HG02623 (cell line): ENCODE measurements around the gene TRIP13.
"Not testable (repeated sequence)": the region's sequence is repeated elsewhere in the genome, so short reads cannot be mapped to it uniquely, and the experiment has no call there.

Source experiments
- ATAC-seq: cut with Tn5 transposase; IDR thresholded peaks from one replicate; pipeline ENCODE4 v1.9.1; 2021; ENCODE audit warnings: moderate library complexity; ENCODE audit not compliant: unreplicated experiment

The TRIP13 gene, protein sequence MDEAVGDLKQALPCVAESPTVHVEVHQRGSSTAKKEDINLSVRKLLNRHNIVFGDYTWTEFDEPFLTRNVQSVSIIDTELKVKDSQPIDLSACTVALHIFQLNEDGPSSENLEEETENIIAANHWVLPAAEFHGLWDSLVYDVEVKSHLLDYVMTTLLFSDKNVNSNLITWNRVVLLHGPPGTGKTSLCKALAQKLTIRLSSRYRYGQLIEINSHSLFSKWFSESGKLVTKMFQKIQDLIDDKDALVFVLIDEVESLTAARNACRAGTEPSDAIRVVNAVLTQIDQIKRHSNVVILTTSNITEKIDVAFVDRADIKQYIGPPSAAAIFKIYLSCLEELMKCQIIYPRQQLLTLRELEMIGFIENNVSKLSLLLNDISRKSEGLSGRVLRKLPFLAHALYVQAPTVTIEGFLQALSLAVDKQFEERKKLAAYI

DNA sequence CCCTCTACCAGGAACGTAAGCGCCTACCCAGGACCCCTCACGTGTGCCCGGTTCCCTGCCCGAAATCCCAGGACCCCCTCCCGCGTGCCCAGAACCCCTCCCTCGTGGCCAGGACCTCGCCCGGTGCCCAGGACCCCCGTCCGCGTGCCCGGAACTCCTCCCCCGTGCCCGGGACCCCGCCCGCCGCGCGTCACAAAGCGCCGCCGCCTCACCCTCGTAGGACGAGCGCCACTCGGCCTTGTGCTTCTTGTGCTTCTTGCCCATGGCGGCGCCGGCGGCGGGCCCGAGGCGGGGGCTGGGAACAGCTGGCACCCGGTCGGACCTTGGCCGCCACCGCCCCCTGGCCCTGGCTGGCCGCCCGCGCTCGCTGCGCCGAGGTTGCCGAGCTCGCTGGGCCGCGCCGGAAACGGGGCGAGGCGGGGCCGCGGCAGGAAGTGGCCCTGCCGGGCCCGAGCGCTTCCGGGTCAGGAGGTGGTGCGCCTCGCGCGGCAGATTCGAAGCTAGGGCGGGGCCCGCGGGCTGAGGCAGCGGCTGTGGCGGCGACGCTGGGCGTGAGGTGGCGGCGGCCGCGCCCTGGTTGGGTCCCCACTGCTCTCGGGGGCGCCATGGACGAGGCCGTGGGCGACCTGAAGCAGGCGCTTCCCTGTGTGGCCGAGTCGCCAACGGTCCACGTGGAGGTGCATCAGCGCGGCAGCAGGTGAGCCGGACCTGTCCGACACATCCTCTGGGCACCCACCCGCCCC is at the start of gene TRIP13, which contains the start of gene BRD9:
TSS of gene TRIP13 (plus strand) at position 491 of the 743 bp plus-strand sequence. CDS start at position 606, 115 bp downstream.
TSS of gene BRD9 (minus strand) at position 408 of the 743 bp plus-strand sequence. CDS start at position 264, 144 bp downstream.
- peak; percentile 93 for ATAC-seq

DNA sequence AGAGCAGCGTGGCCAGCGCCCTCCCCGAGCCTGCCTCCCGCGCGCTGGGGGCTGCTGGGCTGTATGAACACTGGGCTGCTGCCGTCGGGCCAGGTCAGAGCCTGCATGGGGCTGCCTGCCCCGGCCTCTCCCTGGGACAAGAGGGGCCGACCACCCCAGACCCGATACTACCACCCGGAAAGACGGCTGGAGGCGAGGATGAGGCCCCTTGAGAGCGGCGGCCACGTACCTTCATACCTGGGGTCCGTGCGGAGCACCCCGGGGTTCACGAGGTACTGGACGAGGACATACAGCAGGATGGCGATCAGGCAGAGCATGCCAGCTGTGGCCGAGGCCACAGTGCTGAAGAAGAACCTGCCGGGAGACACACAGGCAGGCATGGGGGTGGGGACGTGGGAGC is 49.3 kb upstream of the TRIP13 start:
- not testable (repeated sequence) for ATAC-seq

DNA sequence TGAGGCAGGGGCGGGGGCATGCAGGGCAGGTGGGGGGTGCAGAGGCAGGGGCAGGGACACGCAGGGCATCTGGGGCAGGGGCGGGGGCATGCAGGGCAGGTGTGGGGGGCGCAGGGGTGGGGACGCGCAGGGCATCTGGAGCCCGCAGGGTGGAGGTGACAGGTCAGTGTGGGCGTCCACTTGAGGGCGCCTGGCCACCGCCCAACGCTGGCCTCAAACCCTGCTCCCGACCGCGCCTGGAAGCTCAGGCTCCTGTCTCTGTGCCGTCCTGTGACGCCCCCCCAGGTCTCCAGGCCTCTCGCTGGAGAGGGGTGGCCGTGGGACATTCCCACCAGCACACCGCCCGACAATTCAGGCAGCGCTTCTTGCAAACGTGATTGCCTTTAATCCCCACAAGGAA is 48.8 kb upstream of the TRIP13 start:
- not testable (repeated sequence) for ATAC-seq

DNA sequence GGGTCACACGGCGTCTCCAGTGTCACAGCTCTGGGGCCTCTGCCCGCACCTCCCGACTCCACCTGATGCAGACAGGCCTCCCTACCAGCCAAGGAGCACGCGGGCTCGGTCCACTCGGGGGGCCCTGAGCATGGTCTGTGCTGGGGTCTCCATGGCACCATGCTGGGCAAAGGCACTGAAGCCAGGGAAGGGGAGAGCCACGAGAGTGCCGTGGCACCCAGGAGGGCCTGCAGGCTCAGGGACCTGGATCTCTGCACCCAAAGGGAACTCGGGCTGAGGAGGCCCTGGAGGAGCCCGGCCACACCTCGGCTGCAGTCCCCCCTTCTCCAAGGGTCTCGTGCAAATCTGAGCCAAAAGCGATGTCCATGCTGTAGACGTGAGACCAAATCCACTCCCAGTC is 48.3 kb upstream of the TRIP13 start:
- ATAC-seq: not testable (repeated sequence)

GRCh38 chr5:845031-845675 is 47.5 kb upstream of the TRIP13 start:
- ATAC-seq: not testable (repeated sequence)

DNA sequence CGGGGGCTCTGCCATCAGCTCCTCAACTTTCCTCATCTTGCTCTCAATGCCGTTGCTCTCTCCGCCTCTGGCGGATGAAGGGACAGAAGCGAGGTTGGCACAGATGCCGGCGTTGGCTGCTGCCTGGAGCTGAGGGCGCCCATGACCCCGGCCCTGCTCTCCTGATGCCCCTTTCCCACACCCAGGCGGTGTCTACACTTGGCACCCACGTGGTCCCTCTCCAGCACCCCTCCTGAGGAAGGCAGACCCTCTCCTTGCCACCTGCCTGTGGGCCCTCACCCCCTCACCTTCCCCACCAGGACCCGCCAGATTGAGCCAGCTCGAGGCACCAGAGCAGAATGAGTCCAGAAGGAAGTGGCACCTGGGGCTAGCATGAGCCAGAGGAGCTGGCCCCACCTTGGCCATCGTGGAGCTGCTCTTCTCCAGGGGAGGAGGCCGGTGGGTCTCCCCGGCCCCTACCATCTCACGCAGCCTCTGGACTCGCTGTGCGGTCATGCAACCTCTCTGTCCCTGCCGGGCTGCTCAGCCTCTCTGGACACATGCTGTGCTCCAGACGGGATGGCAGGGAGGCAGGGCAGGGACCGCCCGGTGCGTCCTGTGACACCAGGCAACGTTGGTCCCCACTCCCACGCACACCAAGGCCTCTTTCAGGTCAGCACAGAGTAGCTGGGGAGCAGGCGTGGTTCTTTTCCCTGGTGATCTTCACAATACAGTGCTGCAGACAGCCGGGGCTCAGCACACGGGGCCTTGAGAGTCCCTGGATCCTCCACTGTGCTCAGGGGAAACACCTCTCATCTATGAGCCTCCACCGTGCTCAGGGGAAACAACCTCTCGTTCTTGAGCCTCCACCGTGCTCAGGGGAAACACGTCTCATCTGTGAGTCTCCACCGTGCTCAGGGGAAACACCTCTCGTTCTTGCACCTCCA is 46.7 kb upstream of the TRIP13 start:
- ATAC-seq: not testable (repeated sequence)

DNA sequence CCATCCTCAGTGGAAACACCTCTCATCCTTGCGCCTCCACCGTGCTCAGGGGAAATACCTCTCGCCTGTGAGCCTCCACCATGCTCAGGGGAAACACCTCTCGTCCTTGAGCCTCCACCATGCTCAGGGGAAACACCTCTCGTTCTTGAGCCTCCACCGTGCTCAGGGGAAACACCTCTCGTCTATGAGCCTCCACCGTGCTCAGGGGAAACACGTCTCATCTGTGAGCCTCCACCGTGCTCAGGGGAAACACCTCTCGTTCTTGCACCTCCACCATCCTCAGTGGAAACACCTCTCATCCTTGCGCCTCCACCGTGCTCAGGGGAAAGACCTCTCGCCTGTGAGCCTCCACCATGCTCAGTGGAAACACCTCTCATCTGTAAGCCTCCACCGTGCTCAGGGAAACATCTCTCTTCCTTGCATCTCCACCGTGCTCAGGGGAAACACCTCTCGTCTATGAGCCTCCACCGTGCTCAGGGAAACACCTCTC is 46.0 kb upstream of the TRIP13 start:
- ATAC-seq: not testable (repeated sequence)

DNA sequence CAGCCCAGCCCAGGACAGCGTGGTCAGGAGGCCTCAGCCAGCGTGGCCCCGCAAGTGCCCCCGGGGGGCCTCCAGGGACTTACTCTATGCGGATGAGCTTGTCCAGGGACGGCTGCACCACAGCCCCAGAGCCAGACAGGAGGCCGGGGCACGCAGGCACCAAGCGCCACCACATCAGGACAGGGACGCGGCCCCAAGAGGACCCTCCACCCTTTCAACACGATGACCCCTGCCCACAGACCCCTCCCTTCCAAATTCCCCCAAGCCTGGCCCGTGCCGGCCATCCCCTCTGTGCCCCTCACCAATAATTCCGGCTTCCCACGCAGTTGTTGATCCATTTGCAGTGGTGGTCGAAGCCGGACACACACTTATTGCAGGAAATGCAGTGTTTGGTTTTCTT is 45.5 kb upstream of the TRIP13 start:
- ATAC-seq: not testable (repeated sequence)

- ATAC-seq: not testable (repeated sequence)
Observed at GRCh38 chr5:847736-848135, 44.9 kb upstream of the TRIP13 start.

DNA sequence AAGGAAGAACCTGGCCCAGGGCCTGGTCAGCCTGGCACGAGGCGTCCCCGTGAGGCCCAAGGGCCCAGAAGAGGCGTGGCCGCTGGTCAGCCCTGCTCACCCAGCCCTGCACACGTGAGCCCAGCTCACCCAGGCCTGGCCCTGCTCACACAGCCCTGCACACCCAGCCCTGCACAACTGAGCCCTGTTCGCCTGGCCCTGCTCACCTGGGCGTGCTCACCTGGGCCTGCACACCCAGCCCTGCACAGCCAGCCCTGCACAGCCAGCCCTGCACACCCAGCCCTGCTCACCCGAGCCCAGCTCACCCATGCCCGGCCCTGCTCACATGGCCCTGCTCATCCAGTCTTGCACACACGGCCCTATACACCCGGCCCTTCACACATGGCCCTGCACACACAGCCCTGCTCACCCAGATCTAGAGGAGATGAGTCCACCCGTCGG is 44.0 kb upstream of the TRIP13 start:
- ATAC-seq: no peak

GRCh38 chr5:849651-850301 is 42.9 kb upstream of the TRIP13 start:
- ATAC-seq: no peak

DNA sequence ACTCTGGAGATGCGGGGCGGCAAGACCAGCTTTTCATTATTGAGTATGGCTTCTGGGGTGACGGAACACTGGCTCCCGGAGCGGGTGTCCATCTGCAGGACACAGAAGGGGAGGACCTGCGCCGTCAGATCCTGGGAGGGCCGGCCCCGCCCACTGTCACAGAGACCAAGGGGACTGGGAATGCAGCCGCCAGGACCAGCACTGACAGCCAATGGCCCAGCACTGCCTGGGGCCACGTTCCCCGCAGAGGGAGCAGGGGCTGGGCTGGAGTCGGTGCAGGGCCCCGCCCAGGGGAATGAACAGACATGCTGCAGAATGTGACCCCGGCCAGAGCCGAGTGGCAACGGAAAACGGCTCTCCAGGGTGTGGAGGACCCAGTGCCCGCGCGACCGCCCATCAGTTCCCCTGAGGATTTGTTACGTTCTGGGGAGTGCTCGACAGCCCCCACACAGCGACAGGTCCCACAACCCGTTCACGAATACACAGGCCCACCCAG is 42.1 kb upstream of the TRIP13 start, which contains the start of gene ZDHHC11:
TSS of gene ZDHHC11 (minus strand) at position 476 of the 496 bp plus-strand sequence. CDS start at position 92, 384 bp downstream.
- ATAC-seq: no peak

DNA sequence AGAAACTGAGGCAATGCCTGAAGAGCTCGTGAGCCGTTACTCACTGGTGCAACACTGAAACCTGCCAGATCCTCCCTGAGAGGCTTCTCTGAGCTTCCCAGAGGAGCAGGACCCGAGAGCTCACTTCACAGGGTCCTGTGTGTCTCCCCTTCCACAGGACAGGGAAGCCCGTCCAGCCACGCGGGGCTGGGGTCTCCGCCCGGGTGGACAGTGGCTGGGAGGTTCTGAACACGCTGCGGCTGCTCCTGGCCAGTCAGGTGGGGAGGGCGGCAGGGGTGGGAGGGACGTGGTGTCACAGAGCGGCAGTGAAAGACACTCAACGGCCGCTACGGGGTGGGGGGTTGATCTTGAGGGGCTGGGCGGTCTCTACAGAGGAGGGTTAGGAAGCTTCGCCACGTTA is 41.6 kb upstream of the TRIP13 start:
- no peak for ATAC-seq

DNA sequence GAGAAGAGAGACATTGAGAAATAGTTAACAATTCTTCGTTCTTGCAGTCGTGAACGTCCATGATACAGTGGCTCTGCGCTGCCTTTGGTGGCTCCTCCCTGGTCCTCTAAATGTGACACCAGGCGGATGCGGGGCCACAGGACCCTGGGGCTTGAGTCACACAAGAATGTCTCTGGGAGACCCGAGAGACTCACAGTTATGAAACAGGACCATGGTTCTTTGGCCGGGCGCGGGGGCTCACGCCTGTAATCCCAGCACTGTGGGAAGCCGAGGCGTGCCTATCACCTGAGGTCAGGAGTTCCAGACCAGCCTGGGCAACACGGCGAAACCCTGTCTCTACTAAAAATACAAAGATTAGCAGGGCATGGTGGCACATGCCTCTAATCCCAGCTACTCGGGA is 41.1 kb upstream of the TRIP13 start:
- no peak for ATAC-seq

DNA sequence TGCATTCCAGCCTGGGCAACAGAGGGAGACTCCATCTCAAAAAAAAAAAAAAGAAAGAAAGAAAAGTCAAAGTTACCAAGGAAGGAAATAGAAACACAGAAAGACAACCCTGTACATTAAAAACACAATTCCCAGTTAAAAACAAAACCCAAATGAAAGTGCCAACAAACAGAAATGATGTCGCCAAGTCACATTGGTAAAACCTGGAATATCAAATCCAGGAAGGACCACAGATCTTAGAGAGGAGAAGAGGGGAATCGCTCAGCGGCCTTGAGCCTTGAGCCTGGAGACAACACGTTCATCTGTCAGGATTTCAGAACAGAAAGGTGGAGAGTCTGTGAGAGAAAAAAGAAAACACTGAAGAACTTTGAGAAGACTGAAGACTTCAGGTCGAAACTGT is 40.7 kb upstream of the TRIP13 start:
- no peak for ATAC-seq

DNA sequence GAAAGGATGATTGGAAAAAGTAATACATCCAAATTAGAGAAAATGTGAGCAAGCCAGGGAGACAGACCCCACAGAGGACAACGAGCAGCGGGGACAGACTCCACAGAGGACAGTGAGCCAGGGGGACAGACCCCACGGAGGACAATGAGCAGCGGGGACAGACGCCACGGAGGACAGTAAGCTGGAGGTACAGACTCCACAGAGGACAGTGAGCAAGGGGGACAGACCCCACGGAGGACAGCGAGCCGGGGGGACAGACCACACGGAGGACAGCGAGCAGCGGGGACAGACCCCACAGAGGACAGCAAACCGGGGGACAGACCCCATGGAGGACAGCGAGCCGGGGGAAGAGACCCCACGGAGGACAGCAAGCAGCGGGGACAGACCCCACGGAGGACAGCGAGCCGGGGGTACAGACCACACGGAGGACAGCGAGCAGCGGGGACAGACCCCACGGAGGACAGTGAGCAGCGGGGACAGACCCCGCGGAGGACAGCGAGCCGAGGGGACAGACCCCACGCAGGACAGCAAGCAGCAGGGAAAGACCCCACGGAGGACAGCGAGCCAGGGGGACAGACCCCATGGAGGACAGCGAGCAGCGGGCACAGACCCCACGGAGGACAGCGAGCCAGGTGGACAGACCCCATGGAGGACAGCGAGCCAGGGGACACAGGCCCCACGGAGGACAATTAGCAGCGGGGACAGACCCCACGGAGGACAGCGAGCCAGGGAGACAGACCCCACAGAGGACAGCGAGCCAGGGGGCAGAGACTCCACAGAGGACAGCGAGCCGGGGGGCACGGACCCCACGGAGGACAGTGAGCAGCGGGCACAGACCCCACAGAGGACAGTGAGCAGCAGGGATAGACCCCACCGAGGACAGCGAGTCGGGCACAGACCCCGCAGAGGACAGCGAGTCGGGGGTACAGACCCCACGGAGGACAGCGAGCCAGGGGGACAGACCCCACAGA is 40.0 kb upstream of the TRIP13 start:
- ATAC-seq: no peak

- ATAC-seq: not testable (repeated sequence)
Observed at GRCh38 chr5:853416-854090, 39.1 kb upstream of the TRIP13 start.
